GM20000 (cell line): ENCODE measurements around the gene RAB26.
"Not testable (repeated sequence)": the region's sequence is repeated elsewhere in the genome, so short reads cannot be mapped to it uniquely, and the experiment has no call there.

ENCODE experiments used
- DNase-seq: peaks from one replicate; pipeline ENCODE4 v3.0.0; 2012; ENCODE audit warnings: low spot score
- CTCF ChIP-seq: IDR thresholded peaks from 2 replicates; pipeline ENCODE4 v1.5.1; 2012; ENCODE audit warnings: mild to moderate bottlenecking, control low read depth; ENCODE audit errors: extremely low read depth, missing control alignments

RAB26 gene

GRCh38 chr16:2196162-2196980, 47.9 kb downstream of the RAB26 start, which contains the start of gene CASKIN1:
Gene CASKIN1 (minus strand): TSS chr16:2196605. CDS start chr16:2196432, 173 bp downstream.
- DNase-seq: peak; percentile 70
- TF ChIP-seq CTCF: no peak

GRCh38 chr16:2196981-2197511, 48.6 kb downstream of the RAB26 start:
- no peak for DNase-seq
- TF ChIP-seq CTCF: no peak

- no peak for DNase-seq
- TF ChIP-seq CTCF: no peak
Measured at GRCh38 chr16:2197765-2198164, 49.3 kb downstream of the RAB26 start.

- no peak for DNase-seq
- TF ChIP-seq CTCF: no peak
Measured at GRCh38 chr16:2198283-2198682, 49.9 kb downstream of the RAB26 start.

GRCh38 chr16:2199095-2199494, 50.7 kb downstream of the RAB26 start:
- DNase-seq: no peak
- no peak for TF ChIP-seq CTCF

- no peak for TF ChIP-seq CTCF
- DNase-seq: no peak
Measured at GRCh38 chr16:2199621-2200139, 51.3 kb downstream of the RAB26 start.

GRCh38 chr16:2200313-2200712, 51.9 kb downstream of the RAB26 start:
- TF ChIP-seq CTCF: no peak
- DNase-seq: no peak

GRCh38 chr16:2203119-2203688, 54.8 kb downstream of the RAB26 start:
- DNase-seq: not testable (repeated sequence)
